HepG2 (cell line): ENCODE results near the gene PARN. TPM values are rescaled to one million over a fixed set of nuclear protein-coding genes. Genes with fewer than 3 reads are reported as not detected.

Experiments used
- CAMTA2 ChIP-seq: sonication (generic); formaldehyde crosslinking; IDR thresholded peaks from 2 replicates; pipeline ENCODE4 v1.4.0; 2020; ENCODE audit warnings: mild to moderate bottlenecking, missing genetic modification reagents, borderline replicate concordance
- CHD4 ChIP-seq: fragments of 200-600 bp; sonication (generic); IDR thresholded peaks from 2 replicates; pipeline ENCODE4 v1.7.0; 2017; ENCODE audit warnings: mild to moderate bottlenecking, low read length, borderline replicate concordance
- EEA1 ChIP-seq: sonication (generic); formaldehyde crosslinking; IDR thresholded peaks from 2 replicates; pipeline ENCODE4 v1.5.1; 2020; ENCODE audit warnings: mild to moderate bottlenecking, missing genetic modification reagents, borderline replicate concordance
- ESRRA ChIP-seq: sonication (generic); formaldehyde crosslinking; IDR thresholded peaks from 2 replicates; pipeline ENCODE4 v1.5.1; 2020; ENCODE audit warnings: mild to moderate bottlenecking, low read depth, missing genetic modification reagents
- FOSL1 ChIP-seq: sonication (generic); formaldehyde crosslinking; IDR thresholded peaks from 2 replicates; pipeline ENCODE4 v1.9.0; 2021; ENCODE audit warnings: missing genetic modification reagents, borderline replicate concordance
- ZNF256 ChIP-seq: sonication (generic); formaldehyde crosslinking; conservative IDR thresholded peaks from 2 replicates; pipeline ENCODE4 v1.4.0; 2020; ENCODE audit warnings: missing genetic modification reagents
- ZNF331 ChIP-seq: sonication (generic); formaldehyde crosslinking; IDR thresholded peaks from 2 replicates; pipeline ENCODE4 v1.4.0; 2020; ENCODE audit warnings: missing genetic modification reagents
- polyA plus RNA-seq, 8 experiments: library from polyadenylated mRNA; depleted of rRNA in 3 of 8; stranded (reverse) in 7 of 8; unstranded in 1 of 8; fragments of >200 nt; fragmentation: Illumina TruSeq in 4 of 8; extraction: Trizol in 4 of 8; gene quantifications; 2 replicates each; pipeline versions ENCODE4 v1.2.1 to v1.2.3, GENCODE V29; 2011 to 2016; ENCODE audit warnings: low read depth in 4 of 8, missing spikeins in 1 of 8, mixed read lengths in 1 of 8; ENCODE audit not compliant: insufficient read depth in 1 of 8
- total RNA-seq, 5 experiments: library from RNA; depleted of rRNA; stranded (reverse); fragments of >200 nt; fragmentation: Illumina TruSeq; extraction: Trizol; gene quantifications; 2 replicates each; pipeline ENCODE4 v1.2.3, GENCODE V29; 2016; ENCODE audit warnings: low read depth in 1 of 5
- TF ChIP-seq, protein P1 (sequence below): sonication (generic); formaldehyde crosslinking; conservative IDR thresholded peaks from 2 replicates; pipeline ENCODE4 v1.8.1; 2023; ENCODE audit warnings: missing genetic modification reagents
- TF ChIP-seq, protein P2 (sequence below): sonication (generic); formaldehyde crosslinking; IDR thresholded peaks from 2 replicates; pipeline ENCODE4 v1.4.0; 2020; ENCODE audit warnings: missing genetic modification reagents
- TF ChIP-seq, protein P3 (sequence below): sonication (generic); formaldehyde crosslinking; IDR thresholded peaks from 2 replicates; pipeline ENCODE4 v1.8.0; 2022; ENCODE audit warnings: mild to moderate bottlenecking, missing genetic modification reagents
- TF ChIP-seq, protein P4 (sequence below): sonication (generic); formaldehyde crosslinking; IDR thresholded peaks from 2 replicates; pipeline ENCODE4 v1.5.0; 2020; ENCODE audit warnings: mild to moderate bottlenecking, missing genetic modification reagents, borderline replicate concordance
- TF ChIP-seq, protein P5 (sequence below): sonication (generic); formaldehyde crosslinking; IDR thresholded peaks from 2 replicates; pipeline ENCODE4 v1.8.0; 2022; ENCODE audit warnings: missing genetic modification reagents, mild to moderate bottlenecking, borderline replicate concordance

PARN gene
- total and polyA plus RNA-seq, 2 of the 13 experiments (the other 11 are each of a cell fraction or from before 2014, with no cell fraction given), result 13.3 to 47.6 TPM

DNA sequence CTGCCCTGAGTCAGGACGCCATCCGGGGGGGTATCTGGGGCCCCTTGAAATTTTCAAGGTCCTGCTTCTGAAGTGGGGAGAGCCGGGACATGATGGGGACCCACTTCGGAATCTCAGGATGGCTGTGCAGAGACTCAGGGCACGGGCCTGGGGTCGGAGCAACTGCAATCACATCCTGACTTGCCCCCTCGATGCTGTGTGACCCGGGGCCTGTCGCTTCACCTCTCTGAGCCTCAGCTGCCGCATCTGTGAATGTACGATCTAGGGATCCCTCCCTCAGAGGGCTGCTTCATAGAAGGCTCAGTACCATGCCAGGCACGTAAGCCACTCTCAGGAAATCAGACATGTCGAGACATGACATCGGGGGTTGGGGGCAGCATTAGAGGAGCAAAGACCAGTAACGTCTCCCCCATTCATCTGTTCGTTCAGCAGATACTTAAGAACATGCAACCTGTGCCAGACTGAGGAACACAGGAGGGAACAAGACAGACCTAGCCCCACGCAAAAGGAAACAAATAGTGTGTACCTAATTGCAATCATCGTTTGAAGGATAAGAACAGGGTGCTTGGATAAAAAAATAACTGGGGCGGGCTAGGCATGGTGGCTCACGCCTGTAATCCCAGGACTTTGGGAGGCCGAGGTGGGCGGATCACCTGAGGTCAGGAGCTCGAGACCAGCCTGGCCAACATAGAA is 229.6 kb downstream of the PARN start (continued):
- TF ChIP-seq, protein P1, sequence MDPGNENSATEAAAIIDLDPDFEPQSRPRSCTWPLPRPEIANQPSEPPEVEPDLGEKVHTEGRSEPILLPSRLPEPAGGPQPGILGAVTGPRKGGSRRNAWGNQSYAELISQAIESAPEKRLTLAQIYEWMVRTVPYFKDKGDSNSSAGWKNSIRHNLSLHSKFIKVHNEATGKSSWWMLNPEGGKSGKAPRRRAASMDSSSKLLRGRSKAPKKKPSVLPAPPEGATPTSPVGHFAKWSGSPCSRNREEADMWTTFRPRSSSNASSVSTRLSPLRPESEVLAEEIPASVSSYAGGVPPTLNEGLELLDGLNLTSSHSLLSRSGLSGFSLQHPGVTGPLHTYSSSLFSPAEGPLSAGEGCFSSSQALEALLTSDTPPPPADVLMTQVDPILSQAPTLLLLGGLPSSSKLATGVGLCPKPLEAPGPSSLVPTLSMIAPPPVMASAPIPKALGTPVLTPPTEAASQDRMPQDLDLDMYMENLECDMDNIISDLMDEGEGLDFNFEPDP (CRISPR knock-in tag), result 0 out of 2 replicates have a peak, but pooled peaks have one; percentile 88
- TF ChIP-seq ZNF331 (CRISPR knock-in tag) (no peak), FOSL1 (CRISPR knock-in tag) (peak; percentile 1; the same call in 1 of the 2 replicates), CHD4 (0 out of 2 replicates have a peak, but pooled peaks have one; percentile 10), ZNF256 (CRISPR knock-in tag) (0 out of 2 replicates have a peak, but pooled peaks have one; percentile 11), CAMTA2 (CRISPR knock-in tag) (no peak; the same call in 1 of the 2 replicates), ESRRA (CRISPR knock-in tag) (no peak), EEA1 (no peak)
- TF ChIP-seq, protein P2, sequence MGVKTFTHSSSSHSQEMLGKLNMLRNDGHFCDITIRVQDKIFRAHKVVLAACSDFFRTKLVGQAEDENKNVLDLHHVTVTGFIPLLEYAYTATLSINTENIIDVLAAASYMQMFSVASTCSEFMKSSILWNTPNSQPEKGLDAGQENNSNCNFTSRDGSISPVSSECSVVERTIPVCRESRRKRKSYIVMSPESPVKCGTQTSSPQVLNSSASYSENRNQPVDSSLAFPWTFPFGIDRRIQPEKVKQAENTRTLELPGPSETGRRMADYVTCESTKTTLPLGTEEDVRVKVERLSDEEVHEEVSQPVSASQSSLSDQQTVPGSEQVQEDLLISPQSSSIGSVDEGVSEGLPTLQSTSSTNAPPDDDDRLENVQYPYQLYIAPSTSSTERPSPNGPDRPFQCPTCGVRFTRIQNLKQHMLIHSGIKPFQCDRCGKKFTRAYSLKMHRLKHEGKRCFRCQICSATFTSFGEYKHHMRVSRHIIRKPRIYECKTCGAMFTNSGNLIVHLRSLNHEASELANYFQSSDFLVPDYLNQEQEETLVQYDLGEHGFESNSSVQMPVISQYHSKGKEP (CRISPR knock-in tag), result no peak
- TF ChIP-seq, protein P3, sequence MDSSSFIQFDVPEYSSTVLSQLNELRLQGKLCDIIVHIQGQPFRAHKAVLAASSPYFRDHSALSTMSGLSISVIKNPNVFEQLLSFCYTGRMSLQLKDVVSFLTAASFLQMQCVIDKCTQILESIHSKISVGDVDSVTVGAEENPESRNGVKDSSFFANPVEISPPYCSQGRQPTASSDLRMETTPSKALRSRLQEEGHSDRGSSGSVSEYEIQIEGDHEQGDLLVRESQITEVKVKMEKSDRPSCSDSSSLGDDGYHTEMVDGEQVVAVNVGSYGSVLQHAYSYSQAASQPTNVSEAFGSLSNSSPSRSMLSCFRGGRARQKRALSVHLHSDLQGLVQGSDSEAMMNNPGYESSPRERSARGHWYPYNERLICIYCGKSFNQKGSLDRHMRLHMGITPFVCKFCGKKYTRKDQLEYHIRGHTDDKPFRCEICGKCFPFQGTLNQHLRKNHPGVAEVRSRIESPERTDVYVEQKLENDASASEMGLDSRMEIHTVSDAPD (CRISPR knock-in tag), result no peak
- TF ChIP-seq, protein P4, sequence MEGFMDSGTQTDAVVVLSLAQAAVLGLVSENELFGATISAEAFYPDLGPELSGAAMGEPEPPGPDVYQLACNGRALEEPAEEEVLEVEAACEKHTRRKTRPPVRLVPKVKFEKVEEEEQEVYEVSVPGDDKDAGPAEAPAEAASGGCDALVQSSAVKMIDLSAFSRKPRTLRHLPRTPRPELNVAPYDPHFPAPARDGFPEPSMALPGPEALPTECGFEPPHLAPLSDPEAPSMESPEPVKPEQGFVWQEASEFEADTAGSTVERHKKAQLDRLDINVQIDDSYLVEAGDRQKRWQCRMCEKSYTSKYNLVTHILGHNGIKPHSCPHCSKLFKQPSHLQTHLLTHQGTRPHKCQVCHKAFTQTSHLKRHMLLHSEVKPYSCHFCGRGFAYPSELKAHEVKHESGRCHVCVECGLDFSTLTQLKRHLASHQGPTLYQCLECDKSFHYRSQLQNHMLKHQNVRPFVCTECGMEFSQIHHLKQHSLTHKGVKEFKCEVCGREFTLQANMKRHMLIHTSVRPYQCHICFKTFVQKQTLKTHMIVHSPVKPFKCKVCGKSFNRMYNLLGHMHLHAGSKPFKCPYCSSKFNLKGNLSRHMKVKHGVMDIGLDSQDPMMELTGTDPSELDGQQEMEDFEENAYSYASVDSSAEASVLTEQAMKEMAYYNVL, result 0 out of 2 replicates have a peak, but pooled peaks have one; percentile 39
- TF ChIP-seq, protein P5, sequence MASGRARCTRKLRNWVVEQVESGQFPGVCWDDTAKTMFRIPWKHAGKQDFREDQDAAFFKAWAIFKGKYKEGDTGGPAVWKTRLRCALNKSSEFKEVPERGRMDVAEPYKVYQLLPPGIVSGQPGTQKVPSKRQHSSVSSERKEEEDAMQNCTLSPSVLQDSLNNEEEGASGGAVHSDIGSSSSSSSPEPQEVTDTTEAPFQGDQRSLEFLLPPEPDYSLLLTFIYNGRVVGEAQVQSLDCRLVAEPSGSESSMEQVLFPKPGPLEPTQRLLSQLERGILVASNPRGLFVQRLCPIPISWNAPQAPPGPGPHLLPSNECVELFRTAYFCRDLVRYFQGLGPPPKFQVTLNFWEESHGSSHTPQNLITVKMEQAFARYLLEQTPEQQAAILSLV (CRISPR knock-in tag), result no peak
